RWPE1 (cell line): ENCODE measurements around the gene RAB3GAP2.
A peak's percentile ranks its signal among the peaks of the same experiment; 100 is the strongest.

Experiments used
- CTCF ChIA-PET: fragments of 350-600 bp; sonication (Branson Sonifier 250); formaldehyde crosslinking; extraction: SDS; loops from one replicate; lab custom pipeline; 2021; lab: Yijun Ruan, JAX
- POLR2A ChIA-PET: fragments of 400-600 bp; formaldehyde crosslinking; extraction: SDS; loops from one replicate; lab custom pipeline; 2020; ENCODE audit warnings: antibody characterized with exemption; ENCODE audit not compliant: low non-redundant PET; lab: Yijun Ruan, JAX
- DNase-seq: peaks from one replicate; pipeline ENCODE4 v3.0.0; 2012; ENCODE audit warnings: low spot score
- H3K27ac ChIP-seq: fragments of 450-650 bp; 2 replicates; pipeline ENCODE4 v1.5.1; 2017
- CTCF ChIP-seq: fragments of 450-650 bp; conservative IDR thresholded peaks from 2 replicates; pipeline ENCODE4 v1.5.1; 2017; ENCODE audit warnings: low read depth, mild to moderate bottlenecking

The RAB3GAP2 gene

GRCh38 chr1:220300442-220301121 lies 28.3 kb upstream of the RAB3GAP2 start:
- ChIA-PET CTCF (interaction anchor here (0.6 to 2.2 kb wide), 4 partner anchors 19 to 51 kb away, joined by 3 to 8 read pairs (median 4); no protein-coding TSS in a partner anchor), POLR2A (no interaction called here)
- TF ChIP-seq CTCF, result no peak
- peak overlapping the region; percentile 29; the same call in 1 of the 2 replicates for H3K27ac ChIP-seq
- DNase-seq, result peak; percentile 70

GRCh38 chr1:220299337-220299736 lies 27.1 kb upstream of the RAB3GAP2 start:
- POLR2A ChIA-PET, result no interaction called here
- H3K27ac ChIP-seq, result no peak overlapping the region
- CTCF ChIA-PET, result interaction anchor here (0.6 to 2.2 kb wide), 4 partner anchors 18 to 623 kb away, joined by 3 to 8 read pairs (median 4); no protein-coding TSS in a partner anchor
- no peak for TF ChIP-seq CTCF
- DNase-seq, result no peak

GRCh38 chr1:220298470-220299205 lies 26.4 kb upstream of the RAB3GAP2 start:
- POLR2A ChIA-PET, result no interaction called here
- no peak for DNase-seq
- CTCF ChIA-PET, result interaction anchor here (0.6 to 2.9 kb wide), 6 partner anchors 17 to 623 kb away, joined by 3 to 18 read pairs (median 4); no protein-coding TSS in a partner anchor
- no peak overlapping the region for H3K27ac ChIP-seq
- no peak for TF ChIP-seq CTCF

GRCh38 chr1:220296981-220297380 lies 24.7 kb upstream of the RAB3GAP2 start:
- ChIA-PET POLR2A (no interaction called here), CTCF (interaction anchor here (0.6 to 2.9 kb wide), 12 partner anchors 10 to 480 kb away, joined by 3 to 18 read pairs (median 4); no protein-coding TSS in a partner anchor)
- DNase-seq, result no peak
- no peak overlapping the region for H3K27ac ChIP-seq
- TF ChIP-seq CTCF, result no peak

GRCh38 chr1:220294846-220295301 lies 22.6 kb upstream of the RAB3GAP2 start:
- no peak for TF ChIP-seq CTCF
- CTCF ChIA-PET, result interaction anchor here (0.9 to 1.0 kb wide), 2 partner anchors 9 to 15 kb away, joined by 3 to 4 read pairs; no protein-coding TSS in a partner anchor
- POLR2A ChIA-PET, result no interaction called here
- no peak for DNase-seq
- H3K27ac ChIP-seq, result no peak overlapping the region

- CTCF ChIA-PET, result interaction anchor here (0.6 to 2.3 kb wide), 2 partner anchors 11 to 309 kb away, joined by 3 to 21 read pairs; no protein-coding TSS in a partner anchor
- H3K27ac ChIP-seq, result no peak overlapping the region
- POLR2A ChIA-PET, result no interaction called here
- no peak for DNase-seq
- TF ChIP-seq CTCF, result no peak
Measured at GRCh38 chr1:220291580-220291979, 19.3 kb upstream of the RAB3GAP2 start.
